Gastroesophageal sphincter (tissue), 4 donors: ENCODE measurements around the gene PSMG3. TPM values are rescaled to one million over a fixed set of nuclear protein-coding genes. Genes with fewer than 3 reads are reported as not detected.

Experiments used
- ATAC-seq: fragments of 150-250 bp; one replicate; pipeline ENCODE4 v1.9.1; 2016; ENCODE audit warnings: mild to moderate bottlenecking, moderate library complexity
- H3K27ac ChIP-seq, 4 donors: fragments of 200-600 bp; sonication (generic) in 3 of 4; 1 replicate in 3 of 4; 2 replicates in 1 of 4; pipeline ENCODE4 v1.5.1; 2016 to 2019
- H3K27me3 ChIP-seq: fragments of 200-600 bp; sonication (generic); one replicate; pipeline ENCODE4 v1.5.1; 2019
- H3K36me3 ChIP-seq, 2 donors: fragments of 200-600 bp; sonication (generic); one replicate each; pipeline ENCODE4 v1.5.1; 2019; ENCODE audit warnings: control low read depth in 1 of 2
- H3K4me1 ChIP-seq, 3 donors: fragments of 200-600 bp; sonication (generic); 1 replicate in 2 of 3; 2 replicates in 1 of 3; pipeline ENCODE4 v1.5.1; 2016 to 2019; ENCODE audit warnings: control low read depth in 2 of 3
- H3K4me3 ChIP-seq, 2 donors: fragments of 200-600 bp; sonication (generic); one replicate each; pipeline ENCODE4 v1.5.1; 2019; ENCODE audit warnings: mild to moderate bottlenecking in 1 of 2, moderate library complexity in 1 of 2
- H3K9me3 ChIP-seq, 3 donors: fragments of 200-600 bp; sonication (generic); one replicate each; pipeline ENCODE4 v1.5.1; 2017 to 2019; ENCODE audit warnings: control low read depth in 2 of 3
- EP300 ChIP-seq: sonication (generic); formaldehyde crosslinking; IDR thresholded peaks from one replicate; pipeline ENCODE4 v1.6.1; 2017; ENCODE audit warnings: antibody characterized with exemption, mild to moderate bottlenecking
- POLR2A ChIP-seq, 2 donors: fragments of 450-650 bp; IDR thresholded peaks; one replicate each; pipeline ENCODE4 v1.6.1; 2017; ENCODE audit warnings: antibody characterized with exemption in 2 of 2, mild to moderate bottlenecking in 2 of 2, moderate library complexity in 1 of 2
- POLR2AphosphoS5 ChIP-seq: sonication (generic); formaldehyde crosslinking; IDR thresholded peaks from one replicate; pipeline ENCODE4 v1.6.1; 2017; ENCODE audit warnings: antibody characterized with exemption
- WGBS, 2 donors: methylation state at CpG; one replicate each; pipeline ENCODE4 v1.1.5; 2018; ENCODE audit warnings: low coverage in 1 of 2; 5-methylcytosine and 5-hydroxymethylcytosine counted together
- total RNA-seq, 4 donors: library from RNA; depleted of rRNA; stranded (reverse); fragments of >200 nt; gene quantifications; one replicate each; pipeline ENCODE4 v1.1.0, GENCODE V29; 2016
- TF ChIP-seq, protein P1 (sequence below), 4 experiments: fragments of 200-600 bp in 2 of 4; fragments of 450-650 bp in 2 of 4; sonication (generic) in 1 of 4; IDR thresholded peaks; one replicate each; pipeline ENCODE4 v1.5.1; 2017 to 2019; ENCODE audit warnings: antibody characterized with exemption in 4 of 4, mild to moderate bottlenecking in 2 of 4, moderate library complexity in 2 of 4

PSMG3 gene
- total RNA-seq, 4 donors from 2014 or later = 27.7 to 36.6 (median 35.7) TPM

DNA sequence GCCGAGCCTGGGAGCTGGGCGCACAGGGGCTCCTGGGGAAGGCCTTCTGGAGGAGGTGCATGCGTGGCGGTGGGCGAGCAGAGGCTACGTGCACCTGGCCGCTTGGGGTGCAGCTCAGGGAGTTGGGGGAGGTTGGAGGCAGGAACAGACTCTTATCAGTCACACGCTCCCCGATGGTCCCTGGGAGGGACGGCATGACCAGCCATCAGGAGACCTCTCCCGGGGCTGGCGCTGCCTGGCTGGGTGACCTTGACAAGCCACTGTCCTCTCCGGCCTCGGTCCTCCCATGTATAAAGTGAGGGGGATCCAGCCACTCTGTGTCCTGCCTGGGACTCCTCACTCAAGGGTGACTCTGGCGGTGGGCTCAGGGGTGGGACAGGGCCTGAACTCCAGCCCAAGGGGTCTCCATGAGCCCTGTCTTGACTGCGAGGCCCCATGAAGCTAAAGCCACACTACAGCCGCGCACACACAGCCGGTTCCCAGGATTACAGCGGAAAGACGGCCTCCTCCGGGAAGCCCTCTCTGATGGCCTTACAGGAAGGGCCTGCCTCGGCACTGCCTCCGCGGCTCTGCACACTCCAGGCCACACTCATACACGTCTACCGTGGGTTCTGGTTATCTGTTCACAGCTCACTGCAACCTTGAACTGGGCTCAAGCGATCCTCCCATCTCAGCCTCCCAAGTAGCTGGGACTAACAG, 16.2 kb downstream of the PSMG3 start:
- ATAC-seq = no peak
- TF ChIP-seq, protein P1, sequence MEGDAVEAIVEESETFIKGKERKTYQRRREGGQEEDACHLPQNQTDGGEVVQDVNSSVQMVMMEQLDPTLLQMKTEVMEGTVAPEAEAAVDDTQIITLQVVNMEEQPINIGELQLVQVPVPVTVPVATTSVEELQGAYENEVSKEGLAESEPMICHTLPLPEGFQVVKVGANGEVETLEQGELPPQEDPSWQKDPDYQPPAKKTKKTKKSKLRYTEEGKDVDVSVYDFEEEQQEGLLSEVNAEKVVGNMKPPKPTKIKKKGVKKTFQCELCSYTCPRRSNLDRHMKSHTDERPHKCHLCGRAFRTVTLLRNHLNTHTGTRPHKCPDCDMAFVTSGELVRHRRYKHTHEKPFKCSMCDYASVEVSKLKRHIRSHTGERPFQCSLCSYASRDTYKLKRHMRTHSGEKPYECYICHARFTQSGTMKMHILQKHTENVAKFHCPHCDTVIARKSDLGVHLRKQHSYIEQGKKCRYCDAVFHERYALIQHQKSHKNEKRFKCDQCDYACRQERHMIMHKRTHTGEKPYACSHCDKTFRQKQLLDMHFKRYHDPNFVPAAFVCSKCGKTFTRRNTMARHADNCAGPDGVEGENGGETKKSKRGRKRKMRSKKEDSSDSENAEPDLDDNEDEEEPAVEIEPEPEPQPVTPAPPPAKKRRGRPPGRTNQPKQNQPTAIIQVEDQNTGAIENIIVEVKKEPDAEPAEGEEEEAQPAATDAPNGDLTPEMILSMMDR (IDR thresholded peaks at IDR 0.05) = no peak
- no peak for TF ChIP-seq POLR2AphosphoS5
- no peak for TF ChIP-seq EP300
- no peak for TF ChIP-seq POLR2A (IDR thresholded peaks at IDR 0.05)
- Histone ChIP-seq H3K4me1 (peaks cover 0 to 15% (median 12%) of the 10 kb centered on the region in 3 donors), H3K27me3 (peaks cover 20% of the 10 kb centered on the region), H3K36me3 (no peaks in the 10 kb centered on the region), H3K4me3 (no peak overlapping the region), H3K9me3 (no peaks in the 10 kb centered on the region), H3K27ac (no peak overlapping the region)
- 80 to 85% methylated on average over 1 to 4 of the region's 28 CpGs for WGBS, 2 donors

DNA sequence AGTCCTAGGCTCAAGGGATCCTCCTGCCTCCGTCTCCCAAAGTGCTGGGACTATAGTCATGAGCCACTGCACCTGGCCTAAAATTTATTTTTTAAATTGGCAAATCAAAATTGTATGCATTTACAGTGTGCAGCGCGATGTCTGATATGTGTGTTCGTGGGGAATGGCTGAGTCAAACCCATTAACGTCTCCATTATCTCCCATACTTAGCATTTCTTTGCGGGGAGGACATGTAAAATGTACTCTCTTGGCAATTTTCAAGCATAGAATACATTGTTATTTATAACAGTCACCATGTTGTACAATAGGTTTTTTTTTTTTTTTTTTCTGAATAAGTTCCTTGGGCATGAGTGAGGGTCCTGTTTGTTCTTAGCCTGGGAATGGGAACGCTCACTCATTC, 17.6 kb downstream of the PSMG3 start:
- 56 to 78% methylated on average over 6 of the region's 7 CpGs for WGBS, 2 donors
- TF ChIP-seq POLR2AphosphoS5 (no peak), POLR2A (IDR thresholded peaks at IDR 0.05) (no peak), EP300 (no peak)
- TF ChIP-seq, protein P1 (IDR thresholded peaks at IDR 0.05) = no peak
- Histone ChIP-seq H3K27ac (no peak overlapping the region), H3K36me3 (no peaks in the 10 kb centered on the region), H3K27me3 (peaks cover 13% of the 10 kb centered on the region), H3K4me3 (no peak overlapping the region), H3K9me3 (no peaks in the 10 kb centered on the region), H3K4me1 (peaks cover 0 to 15% (median 12%) of the 10 kb centered on the region in 3 donors)
- ATAC-seq = no peak

DNA sequence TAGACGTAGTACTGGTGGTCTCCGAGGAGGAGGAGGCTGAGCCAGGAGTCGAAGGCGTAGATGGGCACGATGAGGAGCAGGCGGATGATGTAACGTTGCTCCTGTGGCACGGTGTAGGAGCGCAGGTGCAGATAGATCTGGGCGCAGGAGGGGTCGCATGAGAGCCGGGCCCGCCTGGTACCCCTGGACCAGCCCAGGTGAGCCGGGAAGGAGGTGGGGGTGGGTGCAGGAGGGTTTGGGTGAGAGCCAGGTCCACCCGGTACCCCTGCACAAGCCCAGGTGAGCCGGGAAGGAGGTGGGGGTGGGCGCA, 19.0 kb downstream of the PSMG3 start:
- H3K4me3 ChIP-seq = no peak overlapping the region
- ATAC-seq = no peak
- peaks cover 7% of the 10 kb centered on the region for H3K27me3 ChIP-seq
- no peaks in the 10 kb centered on the region for H3K36me3 ChIP-seq
- peaks cover 0 to 13% (median 8%) of the 10 kb centered on the region in 3 donors for H3K4me1 ChIP-seq
- WGBS, 2 donors = 100% methylated on average over 1 of the region's 17 CpGs; no CpG with 5 or more reads in 1 of the 2 donors
- TF ChIP-seq POLR2AphosphoS5 (no peak), EP300 (no peak), POLR2A (IDR thresholded peaks at IDR 0.05) (no peak)
- TF ChIP-seq, protein P1 (IDR thresholded peaks at IDR 0.05) = no peak
- no peaks in the 10 kb centered on the region for H3K9me3 ChIP-seq
- H3K27ac ChIP-seq = no peak overlapping the region

DNA sequence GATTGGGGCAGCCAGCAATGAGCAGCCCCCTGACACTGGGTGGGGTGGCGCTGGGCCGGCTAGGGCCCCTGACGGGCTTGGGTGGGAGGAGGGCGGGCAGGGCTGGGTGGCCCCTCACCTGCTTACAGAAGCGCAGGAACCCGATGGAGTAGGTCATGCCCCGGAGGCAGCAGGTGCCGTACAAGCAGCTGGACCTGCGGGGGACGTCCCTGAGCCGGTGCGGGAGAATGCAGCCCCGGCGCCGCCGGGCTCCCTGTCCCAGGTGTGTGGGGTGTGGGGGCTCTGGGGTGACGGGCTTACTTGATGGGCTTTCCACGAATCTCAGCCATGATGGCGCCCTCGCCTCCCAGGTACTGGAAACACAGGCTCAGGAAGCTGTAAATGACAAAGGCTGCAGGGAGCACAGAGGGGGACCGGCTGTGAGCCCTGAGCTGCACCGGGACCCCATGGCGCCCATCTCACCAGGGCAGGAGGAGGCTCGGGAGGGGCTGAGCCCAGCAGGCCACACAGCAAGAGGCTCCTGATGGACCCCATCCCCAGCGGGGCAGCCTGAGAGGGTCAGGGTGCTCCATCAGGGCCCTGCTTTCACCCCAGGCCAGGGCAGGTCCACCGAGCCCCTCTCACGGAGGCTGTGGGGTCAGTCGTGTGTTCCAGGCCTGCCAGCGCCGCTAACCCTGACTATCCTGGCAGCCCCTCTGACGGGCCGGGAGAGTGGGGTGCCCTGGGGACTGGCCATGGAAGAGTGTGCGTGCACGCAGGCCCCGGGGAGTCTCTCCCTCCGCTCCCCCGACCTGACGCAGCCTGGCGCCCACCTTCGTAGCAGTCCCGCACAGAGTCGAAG, 19.6 kb downstream of the PSMG3 start:
- Histone ChIP-seq H3K9me3 (no peaks in the 10 kb centered on the region), H3K4me1 (peaks cover 0 to 10% (median 2%) of the 10 kb centered on the region in 3 donors), H3K36me3 (no peaks in the 10 kb centered on the region), H3K4me3 (no peak overlapping the region), H3K27me3 (peaks cover 1% of the 10 kb centered on the region), H3K27ac (no peak overlapping the region)
- ATAC-seq = no peak
- WGBS, 2 donors = no CpG with 5 or more reads among the region's 42 CpGs
- no peak for TF ChIP-seq POLR2A (IDR thresholded peaks at IDR 0.05)
- TF ChIP-seq POLR2AphosphoS5 = no peak
- TF ChIP-seq, protein P1 (IDR thresholded peaks at IDR 0.05) = no peak
- no peak for TF ChIP-seq EP300
